ENCODE measurements around the gene ST3GAL2. TPM values are rescaled to one million over a fixed set of nuclear protein-coding genes. Genes with fewer than 3 reads are reported as not detected.

Gene ST3GAL2
- total RNA-seq, 1 experiment from 2014 or later: 45.9 TPM

DNA sequence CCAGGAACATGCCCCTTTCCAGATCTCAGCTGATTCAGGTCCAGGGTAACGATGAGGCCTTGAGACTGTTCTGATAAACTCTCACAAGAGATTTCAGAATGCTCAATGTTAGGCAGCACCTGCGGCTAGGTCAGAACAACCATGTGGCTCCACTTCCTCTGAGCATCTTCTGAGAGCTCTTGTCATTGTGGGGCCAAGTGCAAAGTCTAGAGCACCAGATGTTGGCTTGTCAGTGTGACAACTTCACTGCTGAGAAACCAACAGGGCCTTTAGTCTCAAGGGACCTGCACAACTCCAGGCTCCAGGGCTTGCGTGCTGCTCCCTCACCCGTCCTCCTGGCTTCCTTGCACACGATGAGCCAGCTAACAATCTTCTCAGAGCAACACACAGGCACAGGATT, 44.5 kb upstream of the ST3GAL2 start:
- no peak overlapping the region for H3K27ac Mint-ChIP-seq

More for the DNA sequence above, 44.5 kb upstream of the ST3GAL2 start:
- H3K27me3 ChIP-seq (ENCODE audit: insufficient read depth, low read length): no peaks in the 10 kb centered on the region
- Mint-ChIP-seq H3K9me3 (no peaks in the 10 kb centered on the region), H3K4me1 (peaks cover 4 to 8% of the 10 kb centered on the region in 2 experiments; a peak in 3 of 4 replicates), H3K4me3 (no peak overlapping the region), H3K36me3 (ENCODE audit: insufficient read depth in 1 of 3, low read depth in 3 of 3) (peaks cover 5 to 38% (median 33%) of the 10 kb centered on the region in 3 experiments; a peak in 6 of 7 replicates), H3K27me3 (ENCODE audit: low read depth) (no peaks in the 10 kb centered on the region)
- no peak overlapping the region for H2BK12ac ChIP-seq (ENCODE audit: insufficient read length, low read depth, low read length)
- no peak overlapping the region for H3K4me2 ChIP-seq (ENCODE audit: insufficient read depth, insufficient read length, low read length)
- no peak overlapping the region for H4K91ac ChIP-seq (ENCODE audit: insufficient read length, low read depth, low read length)
- no peak overlapping the region for H4K5ac ChIP-seq (ENCODE audit: insufficient read length, low read depth, low read length)
- no peaks in the 10 kb centered on the region for H3K79me2 ChIP-seq (ENCODE audit: insufficient read depth, low read length)
- no peak overlapping the region for H2BK20ac ChIP-seq (ENCODE audit: low read depth, low read length, poor library complexity, severe bottlenecking)
- H3K27ac ChIP-seq (ENCODE audit: insufficient read length, low read depth, low read length): no peak overlapping the region
- DNase-seq: no peak
- no peak overlapping the region for H2BK5ac ChIP-seq (ENCODE audit: insufficient read length, low read length)
- no peak overlapping the region for H3K9ac ChIP-seq (ENCODE audit: extremely low read depth, insufficient read length, low read length)
- H4K20me1 ChIP-seq (ENCODE audit: control insufficient read depth, insufficient read depth, insufficient read length): no peaks in the 10 kb centered on the region
- H2AK5ac ChIP-seq (ENCODE audit: insufficient read length, low read length): no peak overlapping the region
- no peak overlapping the region for H2BK15ac ChIP-seq (ENCODE audit: low read depth, low read length)
- no peak overlapping the region for H3K14ac ChIP-seq (ENCODE audit: insufficient read depth, low read length)
- H3K4me1 ChIP-seq (ENCODE audit: insufficient read depth, low read length): no peaks in the 10 kb centered on the region
- no peak overlapping the region for H3K23ac ChIP-seq (ENCODE audit: insufficient read length, low read depth, low read length)
- H3K9me3 ChIP-seq (ENCODE audit: control insufficient read depth, low read depth, low read length): no peaks in the 10 kb centered on the region
- H3K56ac ChIP-seq (ENCODE audit: insufficient read length, low read depth, low read length): no peak overlapping the region
- no peak overlapping the region for H3K18ac ChIP-seq (ENCODE audit: insufficient read length, low read depth, low read length)
- H3K23me2 ChIP-seq (ENCODE audit: insufficient read length, low read depth, low read length, poor library complexity, severe bottlenecking): no peaks in the 10 kb centered on the region
- H3K4ac ChIP-seq (ENCODE audit: low read depth, low read length): no peak overlapping the region
- no peak overlapping the region for H2AFZ ChIP-seq (ENCODE audit: low read length)
- no peak overlapping the region for H3T11ph ChIP-seq (ENCODE audit: low read length)
- whole genome bisulfite sequencing (ENCODE audit: extremely low coverage, insufficient read length, low lambda C conversion rate): no CpG with 5 or more reads among the region's 5 CpGs
- H3K79me1 ChIP-seq (ENCODE audit: insufficient read depth, low read depth, low read length, poor library complexity, severe bottlenecking): no peaks in the 10 kb centered on the region
- H4K8ac ChIP-seq (replicated peaks; ENCODE audit: insufficient read length, low read depth, low read length): no peak overlapping the region
- no peak overlapping the region for H2BK120ac ChIP-seq (ENCODE audit: low read depth, low read length, poor library complexity, severe bottlenecking)
- no peak for TF ChIP-seq CTCF (conservative IDR thresholded peaks at IDR 0.05)
